Activated naive CD4-positive, alpha-beta T cell treated with anti-CD3 and anti-CD28 coated beads for 36 hours (primary cell): ENCODE data around the gene TUBAL3. TPM values are rescaled to one million over a fixed set of nuclear protein-coding genes. Genes with fewer than 3 reads are reported as not detected.

Experiments used
- CTCF ChIA-PET: fragments of 350-600 bp; sonication (Branson Sonifier 250); formaldehyde crosslinking; loops from one replicate; lab custom pipeline; 2021; ENCODE audit warnings: antibody characterized with exemption; lab: Charles Lee
- DNase-seq: peaks from one replicate; pipeline ENCODE4 v3.0.0-alpha.2; 2020
- H3K27ac Mint-ChIP-seq: one replicate; pipeline ENCODE4 v1.8.0; 2021; ENCODE audit warnings: mild to moderate bottlenecking, mixed read lengths
- H3K27me3 Mint-ChIP-seq: one replicate; pipeline ENCODE4 v1.8.0; 2021; ENCODE audit warnings: low read depth, mixed read lengths
- H3K36me3 Mint-ChIP-seq: one replicate; pipeline ENCODE4 v1.8.0; 2021; ENCODE audit warnings: low read depth, mixed read lengths
- H3K4me1 Mint-ChIP-seq: one replicate; pipeline ENCODE4 v1.8.0; 2021; ENCODE audit warnings: low read depth, mixed read lengths
- H3K4me3 Mint-ChIP-seq: one replicate; pipeline ENCODE4 v1.8.0; 2021; ENCODE audit warnings: mild to moderate bottlenecking, moderate library complexity, mixed read lengths
- H3K9me3 Mint-ChIP-seq: one replicate; pipeline ENCODE4 v1.8.0; 2021; ENCODE audit warnings: mixed read lengths
- intact Hi-C: fragments of 100-400 bp; cut with micrococcal nuclease; formaldehyde crosslinking; loops from one replicate; pipeline ENCODE4 v1.15.1; 2023
- total RNA-seq, 2 experiments: library from RNA; stranded (reverse); gene quantifications; one replicate each; pipeline ENCODE4 v1.2.3, GENCODE V29; 2021

The TUBAL3 gene
- total RNA-seq, 2 experiments from 2014 or later: not detected

DNA sequence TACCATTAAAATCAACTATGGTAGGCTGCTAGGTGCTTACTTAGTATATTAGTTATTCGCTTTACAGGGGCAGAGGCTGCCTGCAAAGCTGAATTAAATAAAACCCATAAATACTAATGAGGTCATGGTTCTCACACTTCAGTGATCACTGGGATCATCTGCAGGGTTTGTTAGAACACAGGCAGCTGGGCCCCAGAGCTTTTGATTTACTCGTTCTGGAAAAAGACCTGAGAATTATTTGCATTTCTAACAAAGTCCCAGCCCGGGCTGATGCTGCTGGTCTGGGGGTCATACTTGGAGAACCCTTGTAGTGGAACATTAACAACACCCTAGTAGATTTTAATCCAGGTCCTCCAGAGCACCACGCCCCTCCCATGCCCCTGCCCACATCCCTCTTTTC lies 31.3 kb downstream of the TUBAL3 start:
- no peak for DNase-seq
- peaks cover 8% of the 10 kb centered on the region for H3K9me3 Mint-ChIP-seq
- H3K27me3 Mint-ChIP-seq: peaks cover 3% of the 10 kb centered on the region
- no peak overlapping the region for H3K27ac Mint-ChIP-seq
- H3K4me3 Mint-ChIP-seq: no peak overlapping the region
- H3K4me1 Mint-ChIP-seq: no peaks in the 10 kb centered on the region
- CTCF ChIA-PET: no interaction called here
- no peaks in the 10 kb centered on the region for H3K36me3 Mint-ChIP-seq
- intact Hi-C loops: no loop called here

DNA sequence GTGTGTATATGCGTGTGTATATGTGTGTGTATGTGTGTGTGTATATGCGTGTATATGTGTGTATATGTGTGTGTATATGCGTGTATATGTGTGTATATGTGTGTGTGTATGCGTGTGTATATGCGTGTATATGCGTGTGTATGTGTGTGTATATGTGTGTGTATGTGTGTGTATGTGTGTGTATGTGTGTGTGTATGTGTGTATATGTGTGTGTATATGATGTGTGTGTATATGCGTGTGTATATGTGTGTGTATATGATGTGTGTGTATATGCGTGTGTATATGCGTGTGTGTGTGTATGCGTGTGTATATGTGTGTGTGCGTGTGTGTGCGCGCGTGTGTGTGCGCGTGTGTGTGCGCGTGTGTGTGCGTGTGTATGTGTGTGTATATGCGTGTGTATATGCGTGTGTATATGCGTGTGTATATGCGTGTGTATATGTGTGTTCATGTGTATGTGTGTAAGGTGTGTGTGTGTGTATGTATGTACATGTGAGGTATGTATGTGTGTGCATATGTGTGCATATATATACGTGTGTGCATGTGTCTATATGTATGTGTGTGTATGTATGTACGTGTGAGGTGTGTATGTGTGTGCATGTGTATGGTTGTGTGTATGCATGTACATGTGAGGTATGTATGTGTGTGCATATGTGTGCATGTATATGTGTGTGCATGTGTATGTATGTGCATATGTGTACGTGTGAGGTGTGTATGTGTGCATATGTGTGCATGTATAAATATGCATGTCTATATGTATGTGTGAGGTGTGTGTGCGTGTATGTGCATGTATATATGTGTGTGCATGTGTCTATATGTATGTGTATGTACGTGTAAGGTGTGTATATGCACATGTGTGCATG lies 33.9 kb downstream of the TUBAL3 start:
- Mint-ChIP-seq H3K36me3 (no peaks in the 10 kb centered on the region), H3K9me3 (peaks cover 8% of the 10 kb centered on the region), H3K4me1 (no peaks in the 10 kb centered on the region), H3K4me3 (no peak overlapping the region), H3K27me3 (peaks cover 3% of the 10 kb centered on the region), H3K27ac (no peak overlapping the region)
- CTCF ChIA-PET: no interaction called here
- no peak for DNase-seq
- intact Hi-C loops: no loop called here

DNA sequence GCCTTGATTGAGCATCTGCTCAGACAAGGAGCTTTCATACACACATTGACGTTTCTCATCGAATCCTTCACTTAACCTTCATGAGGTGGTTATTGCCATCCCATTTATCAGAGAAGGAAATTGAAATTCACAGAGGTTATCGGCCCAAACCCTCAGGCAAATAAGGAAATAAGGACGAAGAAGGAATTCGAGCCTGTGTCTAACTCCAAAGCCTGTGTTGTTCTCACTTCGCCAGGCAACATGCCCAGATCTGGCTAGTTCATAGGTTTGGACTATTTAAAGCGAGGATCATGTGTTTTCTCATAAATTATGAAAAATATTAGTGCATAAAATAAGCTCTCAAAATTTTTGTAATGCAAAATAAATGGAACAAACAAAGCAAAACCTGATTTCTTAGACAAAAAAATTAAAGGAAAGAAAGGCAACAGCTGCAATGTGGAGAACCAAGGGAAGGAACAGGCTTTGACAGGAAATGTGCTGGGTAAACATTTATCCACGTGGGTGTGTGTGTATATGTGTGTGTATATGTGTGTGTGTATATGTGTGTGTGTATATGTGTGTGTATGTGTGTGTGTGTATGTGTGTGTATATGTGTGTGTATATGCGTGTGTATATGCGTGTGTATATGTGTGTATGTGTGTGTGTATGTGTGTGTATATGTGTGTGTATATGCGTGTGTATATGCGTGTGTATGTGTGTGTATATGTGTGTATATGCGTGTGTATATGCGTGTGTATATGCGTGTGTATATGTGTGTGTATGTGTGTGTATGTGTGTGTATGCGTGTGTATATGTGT lies 35.1 kb downstream of the TUBAL3 start:
- H3K27me3 Mint-ChIP-seq: peaks cover 3% of the 10 kb centered on the region
- H3K27ac Mint-ChIP-seq: no peak overlapping the region
- CTCF ChIA-PET: no interaction called here
- DNase-seq: no peak
- H3K36me3 Mint-ChIP-seq: no peaks in the 10 kb centered on the region
- H3K9me3 Mint-ChIP-seq: peaks cover 8% of the 10 kb centered on the region
- H3K4me1 Mint-ChIP-seq: no peaks in the 10 kb centered on the region
- intact Hi-C loops: no loop called here
- H3K4me3 Mint-ChIP-seq: no peak overlapping the region

DNA sequence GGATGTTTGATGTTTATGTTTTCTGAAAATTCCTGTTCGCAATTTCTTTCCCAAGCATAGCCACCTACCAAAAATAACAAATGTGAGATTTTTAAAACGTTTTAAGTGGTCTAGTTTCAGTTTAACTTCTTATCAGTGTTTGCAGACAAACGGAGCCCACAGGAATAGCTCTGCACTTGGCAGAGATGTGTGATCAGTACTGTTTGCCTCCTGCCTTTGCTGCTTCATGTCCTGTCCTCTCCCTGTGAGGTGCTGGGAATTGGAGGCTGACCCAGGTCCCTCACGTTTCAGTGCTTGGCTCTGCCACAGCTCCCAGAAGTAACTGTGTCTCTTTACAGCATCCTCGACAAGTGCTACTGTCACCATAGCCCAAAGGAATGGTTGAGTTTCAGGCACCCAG lies 38.7 kb downstream of the TUBAL3 start:
- Mint-ChIP-seq H3K4me3 (no peak overlapping the region), H3K9me3 (peaks cover 6% of the 10 kb centered on the region), H3K4me1 (no peaks in the 10 kb centered on the region), H3K36me3 (no peaks in the 10 kb centered on the region), H3K27ac (no peak overlapping the region), H3K27me3 (peaks cover 2% of the 10 kb centered on the region)
- intact Hi-C loops: no loop called here
- CTCF ChIA-PET: no interaction called here
- DNase-seq: no peak

DNA sequence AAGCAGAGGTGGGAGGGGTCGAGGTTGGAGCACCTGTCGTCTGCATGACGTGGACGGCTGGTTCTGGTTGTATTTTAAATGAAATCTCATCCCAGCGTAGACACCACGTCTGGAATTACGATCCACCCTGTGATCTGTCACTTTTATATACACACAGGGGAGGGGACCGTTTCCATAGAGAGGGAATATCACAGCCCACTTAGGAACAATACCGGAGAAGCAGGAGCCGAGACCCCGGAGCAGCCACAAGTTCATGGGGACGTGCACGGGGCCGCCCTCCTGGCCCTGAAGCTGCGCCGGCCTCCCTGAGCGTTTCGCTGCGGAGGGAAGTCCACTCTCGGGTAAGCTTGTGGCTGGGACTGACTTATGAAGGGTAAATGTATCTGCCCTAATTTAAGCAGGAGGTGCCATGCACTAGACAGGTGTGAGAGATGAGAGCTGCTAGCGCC lies 39.7 kb downstream of the TUBAL3 start, which contains the start of gene UCN3:
TSS of gene UCN3 (plus strand) at position 77 of the 449 bp plus-strand sequence. CDS start 8,755 bp downstream, outside the sequence.
- CTCF ChIA-PET: no interaction called here
- no peaks in the 10 kb centered on the region for H3K9me3 Mint-ChIP-seq
- peaks cover 2% of the 10 kb centered on the region for H3K27me3 Mint-ChIP-seq
- intact Hi-C loops: no loop called here
- no peak for DNase-seq
- H3K4me3 Mint-ChIP-seq: no peak within 1 kb of the TSS
- no peaks in the 10 kb centered on the region for H3K4me1 Mint-ChIP-seq
- H3K27ac Mint-ChIP-seq: no peak within 1 kb of the TSS
- H3K36me3 Mint-ChIP-seq: no peaks in the 10 kb centered on the region

DNA sequence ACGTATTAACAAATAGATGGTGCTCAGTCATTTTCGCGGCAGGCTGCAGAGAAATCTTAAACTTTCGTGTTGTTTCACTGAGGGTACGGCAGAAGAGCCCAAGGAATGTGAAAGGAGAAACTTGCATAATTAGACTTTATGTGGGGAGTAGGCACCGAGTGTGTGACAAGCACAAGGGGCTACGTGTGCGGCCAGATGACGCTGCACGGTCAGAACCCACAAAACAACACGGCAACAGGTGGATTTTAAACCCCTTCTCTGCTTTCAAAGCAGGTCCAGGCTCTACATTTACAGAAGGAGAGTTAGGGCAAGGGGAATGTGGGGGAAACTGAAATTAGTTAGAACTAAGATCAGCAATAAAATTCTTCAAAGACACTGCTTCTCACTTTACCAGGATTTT lies 40.3 kb downstream of the TUBAL3 start:
- H3K4me1 Mint-ChIP-seq: no peaks in the 10 kb centered on the region
- no peak overlapping the region for H3K27ac Mint-ChIP-seq

DNA sequence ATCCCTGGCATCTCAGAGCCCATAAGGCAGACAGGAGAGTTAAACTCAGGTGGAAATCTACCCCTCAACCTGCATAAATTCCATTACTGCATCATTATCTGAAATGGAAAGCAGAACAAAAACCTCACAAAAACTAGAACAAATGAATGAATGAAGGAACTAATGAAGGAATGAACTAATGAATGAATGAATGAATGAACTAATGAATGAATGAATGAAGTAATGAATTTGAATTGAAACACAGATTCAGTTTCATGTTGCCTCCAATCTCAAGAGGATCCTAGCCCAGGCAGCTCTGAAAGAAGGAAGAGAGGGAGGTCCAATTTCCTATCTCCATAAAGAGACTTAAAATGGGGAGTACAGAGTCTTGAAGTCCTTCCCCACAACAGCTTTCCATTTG lies 41.8 kb downstream of the TUBAL3 start:
- no peaks in the 10 kb centered on the region for H3K9me3 Mint-ChIP-seq
- no peak overlapping the region for H3K4me3 Mint-ChIP-seq
- H3K27me3 Mint-ChIP-seq: peaks cover 2% of the 10 kb centered on the region
- no peaks in the 10 kb centered on the region for H3K36me3 Mint-ChIP-seq
- intact Hi-C loops: no loop called here
- CTCF ChIA-PET: no interaction called here
- H3K27ac Mint-ChIP-seq: no peak overlapping the region
- H3K4me1 Mint-ChIP-seq: no peaks in the 10 kb centered on the region
- no peak for DNase-seq

More for the DNA sequence above, 40.3 kb downstream of the TUBAL3 start:
- peaks cover 2% of the 10 kb centered on the region for H3K27me3 Mint-ChIP-seq
- no peaks in the 10 kb centered on the region for H3K36me3 Mint-ChIP-seq
- no peaks in the 10 kb centered on the region for H3K9me3 Mint-ChIP-seq
- H3K4me3 Mint-ChIP-seq: no peak overlapping the region
- CTCF ChIA-PET: no interaction called here
- no peak for DNase-seq
- intact Hi-C loops: no loop called here

DNA sequence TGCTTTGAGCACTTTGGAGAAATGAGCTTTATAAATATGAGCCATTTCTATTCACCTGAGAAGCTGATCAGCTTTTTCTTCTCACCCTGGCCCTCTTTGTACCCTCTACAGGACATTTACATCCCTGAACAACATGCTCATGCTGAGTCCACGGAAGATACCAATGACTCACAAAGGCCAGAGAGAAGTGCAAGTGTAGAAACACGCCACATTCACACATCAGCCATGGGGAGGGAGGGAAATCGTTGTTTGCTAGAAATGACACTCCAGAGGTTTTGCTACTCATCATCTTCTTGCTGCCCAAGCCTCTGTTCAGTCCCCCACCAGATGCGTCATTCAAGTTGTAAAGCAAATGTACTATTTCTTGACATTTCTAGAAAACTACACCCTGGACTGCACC lies 42.7 kb downstream of the TUBAL3 start:
- intact Hi-C loops: no loop called here
- H3K9me3 Mint-ChIP-seq: no peaks in the 10 kb centered on the region
- no peak overlapping the region for H3K4me3 Mint-ChIP-seq
- peaks cover 3% of the 10 kb centered on the region for H3K4me1 Mint-ChIP-seq
- no peak overlapping the region for H3K27ac Mint-ChIP-seq
- CTCF ChIA-PET: no interaction called here
- peaks cover 2% of the 10 kb centered on the region for H3K27me3 Mint-ChIP-seq
- no peaks in the 10 kb centered on the region for H3K36me3 Mint-ChIP-seq
- DNase-seq: peak; percentile 12

DNA sequence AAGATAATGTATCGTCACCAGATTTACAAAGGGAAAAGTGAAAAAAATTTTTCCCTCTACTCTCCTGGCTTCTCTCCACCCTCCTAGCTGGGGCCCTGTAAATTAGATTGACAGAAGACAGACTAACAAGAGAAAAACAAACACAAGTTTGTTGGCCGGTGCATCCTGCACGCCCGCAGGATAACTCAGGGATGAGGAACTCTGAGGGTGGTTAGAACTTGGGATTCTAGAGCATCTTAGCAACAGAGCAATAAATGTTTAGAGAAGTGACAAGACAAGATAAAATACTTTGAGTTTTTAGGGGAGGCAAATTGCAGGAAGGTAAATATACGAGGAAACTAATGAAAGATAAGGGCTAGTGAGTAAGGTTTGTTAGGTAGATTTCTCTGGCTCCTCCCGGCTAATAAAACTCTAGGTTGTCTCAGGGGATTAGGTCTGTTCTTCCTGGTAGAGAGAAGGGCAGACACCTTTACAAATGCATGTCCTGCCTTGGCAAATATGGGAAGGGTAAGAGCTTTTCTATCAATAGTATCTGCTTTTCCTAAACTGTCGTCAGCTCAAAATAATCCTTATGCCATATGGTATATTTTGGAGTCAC lies 44.2 kb downstream of the TUBAL3 start:
- no peaks in the 10 kb centered on the region for H3K9me3 Mint-ChIP-seq
- no peak overlapping the region for H3K27ac Mint-ChIP-seq
- H3K36me3 Mint-ChIP-seq: no peaks in the 10 kb centered on the region
- no peak for DNase-seq
- H3K4me1 Mint-ChIP-seq: peaks cover 19% of the 10 kb centered on the region
- no peak overlapping the region for H3K4me3 Mint-ChIP-seq
- CTCF ChIA-PET: no interaction called here
- H3K27me3 Mint-ChIP-seq: peaks cover 2% of the 10 kb centered on the region
- intact Hi-C loops: no loop called here

DNA sequence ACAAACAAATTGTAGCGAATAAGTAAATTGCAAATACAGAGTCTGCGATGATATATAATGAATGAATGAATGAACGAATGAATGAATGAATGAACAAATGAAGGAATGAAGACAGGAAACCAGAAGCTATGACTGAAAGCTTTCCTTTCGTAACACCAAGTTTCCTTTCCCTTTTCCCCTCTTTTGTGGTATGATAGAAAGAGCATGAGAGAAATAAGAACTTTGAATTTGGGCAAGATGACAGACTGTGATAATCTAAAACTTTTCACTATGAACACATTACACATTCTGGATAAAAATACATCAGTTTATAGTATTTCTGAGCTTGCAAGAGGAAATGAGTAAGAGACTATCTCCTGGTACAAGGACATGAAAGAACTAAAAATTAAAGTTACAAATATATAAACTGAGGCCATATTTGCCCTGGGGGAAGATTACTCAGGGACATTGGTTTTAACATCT lies 48.3 kb downstream of the TUBAL3 start:
- CTCF ChIA-PET: interaction anchor here (1.1 to 1.5 kb wide), 2 partner anchors 27 to 58 kb away, joined by 3 to 4 read pairs; no protein-coding TSS in a partner anchor
- intact Hi-C loops: loop anchor here (1.0 kb wide), 3 partner anchors 39 to 65 kb away; no protein-coding TSS in a partner anchor
- peak overlapping the region; percentile 43 for H3K27ac Mint-ChIP-seq
- H3K9me3 Mint-ChIP-seq: no peaks in the 10 kb centered on the region
- H3K4me1 Mint-ChIP-seq: peaks cover 24% of the 10 kb centered on the region
- DNase-seq: no peak
- no peaks in the 10 kb centered on the region for H3K27me3 Mint-ChIP-seq
- no peaks in the 10 kb centered on the region for H3K36me3 Mint-ChIP-seq
- H3K4me3 Mint-ChIP-seq: no peak overlapping the region

DNA sequence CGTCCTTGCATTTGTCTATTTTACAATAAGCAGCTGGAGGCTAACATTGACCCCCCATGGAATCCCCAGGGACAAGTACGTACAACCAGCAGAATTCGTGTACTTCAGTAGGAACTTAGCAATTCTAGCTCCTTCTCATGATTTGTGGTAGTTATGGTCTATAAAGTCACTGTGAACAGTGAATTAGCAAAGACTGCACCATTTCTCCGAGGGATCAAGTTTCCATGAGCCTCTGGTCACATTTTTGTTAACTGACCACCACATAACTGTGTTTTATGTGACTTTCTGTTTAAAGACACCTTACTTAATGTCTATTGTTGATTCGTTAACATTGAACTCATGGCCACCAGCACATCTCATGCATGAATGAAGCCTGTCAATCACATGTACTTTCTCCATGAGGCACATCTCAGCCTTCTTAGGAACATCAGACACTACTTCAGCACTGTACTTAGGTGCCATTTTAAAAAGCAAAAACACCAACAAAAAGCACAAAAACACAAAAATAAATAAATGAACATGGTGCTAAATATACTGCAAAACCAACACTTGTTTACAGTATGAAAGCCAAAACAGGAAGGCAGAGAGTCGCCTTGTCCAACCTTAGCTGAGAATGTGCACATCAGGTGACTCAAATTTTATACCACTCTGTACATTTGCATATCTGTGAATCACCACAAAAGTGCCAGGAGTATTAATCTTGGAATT lies 48.9 kb downstream of the TUBAL3 start:
- peaks cover 24% of the 10 kb centered on the region for H3K4me1 Mint-ChIP-seq
- peak; percentile 13 for DNase-seq
- H3K36me3 Mint-ChIP-seq: no peaks in the 10 kb centered on the region
- no peak overlapping the region for H3K4me3 Mint-ChIP-seq
- intact Hi-C loops: loop anchor here (1.0 kb wide), 3 partner anchors 38 to 64 kb away; no protein-coding TSS in a partner anchor
- no peaks in the 10 kb centered on the region for H3K9me3 Mint-ChIP-seq
- no peaks in the 10 kb centered on the region for H3K27me3 Mint-ChIP-seq
- H3K27ac Mint-ChIP-seq: no peak overlapping the region
- CTCF ChIA-PET: interaction anchor here (1.1 to 1.5 kb wide), 2 partner anchors 58 to 145 kb away, joined by 3 to 4 read pairs; no protein-coding TSS in a partner anchor
